HFFc6 (cell line): ENCODE measurements around the gene TGFBR2. TPM values are rescaled to one million over a fixed set of nuclear protein-coding genes. Genes with fewer than 3 reads are reported as not detected.

Source experiments
- DNase-seq: peaks from one replicate; pipeline ENCODE4 v3.0.0-alpha.2; 2018
- H3K27ac Mint-ChIP-seq: 2 replicates; pipeline ENCODE4 v1.8.0; 2020; ENCODE audit warnings: mild to moderate bottlenecking, mixed read lengths
- H3K27me3 Mint-ChIP-seq: 2 replicates; pipeline ENCODE4 v1.8.0; 2021; ENCODE audit warnings: mild to moderate bottlenecking, moderate library complexity, mixed read lengths; ENCODE audit not compliant: insufficient read depth
- H3K36me3 Mint-ChIP-seq: 2 replicates; pipeline ENCODE4 v1.8.0; 2021; ENCODE audit warnings: low read depth, mixed read lengths
- H3K4me1 Mint-ChIP-seq: 2 replicates; pipeline ENCODE4 v1.8.0; 2020; ENCODE audit warnings: low read depth, mixed read lengths
- H3K4me3 Mint-ChIP-seq: 2 replicates; pipeline ENCODE4 v1.8.0; 2020; ENCODE audit warnings: mild to moderate bottlenecking, moderate library complexity, mixed read lengths
- H3K9me3 Mint-ChIP-seq: 2 replicates; pipeline ENCODE4 v1.8.0; 2020; ENCODE audit warnings: mild to moderate bottlenecking, mixed read lengths
- CTCF ChIP-seq: fragments of 200-600 bp; sonication (generic); IDR thresholded peaks from 2 replicates; pipeline ENCODE4 v1.5.0; 2021; ENCODE audit warnings: antibody characterized with exemption, mild to moderate bottlenecking
- total RNA-seq, 6 experiments: library from RNA; stranded (reverse); fragmentation: NEBNext Ultra II Directional; extraction: Animal tissue kit (Norgen Biotek cat#: 25700); gene quantifications; 2 replicates in 1 of 6; 3 replicates in 5 of 6; pipeline ENCODE4 v1.2.3, GENCODE V29; 2021

Gene TGFBR2
- total RNA-seq, 6 experiments from 2014 or later, result 78.5 to 135 (median 118) TPM

- Mint-ChIP-seq H3K4me3 (no peak overlapping the region), H3K4me1 (no peaks in the 10 kb centered on the region), H3K27ac (no peak overlapping the region), H3K27me3 (no peaks in the 10 kb centered on the region; the same call in none of the 2 replicates), H3K36me3 (peaks cover 63% of the 10 kb centered on the region), H3K9me3 (peaks cover 10% of the 10 kb centered on the region)
- no peak for DNase-seq
- no peak for TF ChIP-seq CTCF
These were observed 93.5 kb downstream of the TGFBR2 start for GRCh38 chr3:30699927-30700326.

GRCh38 chr3:30700702-30701321 is 94.4 kb downstream of the TGFBR2 start:
- no peak for TF ChIP-seq CTCF
- H3K9me3 Mint-ChIP-seq, result peaks cover 10% of the 10 kb centered on the region
- no peak for DNase-seq
- H3K36me3 Mint-ChIP-seq, result peaks cover 54% of the 10 kb centered on the region
- H3K27me3 Mint-ChIP-seq, result no peaks in the 10 kb centered on the region; the same call in 1 of the 2 replicates
- H3K27ac Mint-ChIP-seq, result no peak overlapping the region
- H3K4me1 Mint-ChIP-seq, result no peaks in the 10 kb centered on the region
- H3K4me3 Mint-ChIP-seq, result no peak overlapping the region

GRCh38 chr3:30702038-30702827 is 95.8 kb downstream of the TGFBR2 start:
- no peak overlapping the region for H3K27ac Mint-ChIP-seq
- no peak for TF ChIP-seq CTCF
- peaks cover 10% of the 10 kb centered on the region for H3K9me3 Mint-ChIP-seq
- no peak overlapping the region for H3K4me3 Mint-ChIP-seq
- DNase-seq, result no peak
- no peaks in the 10 kb centered on the region for H3K4me1 Mint-ChIP-seq
- no peaks in the 10 kb centered on the region; the same call in 1 of the 2 replicates for H3K27me3 Mint-ChIP-seq
- H3K36me3 Mint-ChIP-seq, result peaks cover 55% of the 10 kb centered on the region

GRCh38 chr3:30702828-30703397 is 96.5 kb downstream of the TGFBR2 start:
- no peak for DNase-seq
- H3K9me3 Mint-ChIP-seq, result peaks cover 10% of the 10 kb centered on the region
- H3K27ac Mint-ChIP-seq, result no peak overlapping the region
- H3K4me3 Mint-ChIP-seq, result no peak overlapping the region
- no peaks in the 10 kb centered on the region for H3K4me1 Mint-ChIP-seq
- peaks cover 52% of the 10 kb centered on the region for H3K36me3 Mint-ChIP-seq
- no peak for TF ChIP-seq CTCF
- H3K27me3 Mint-ChIP-seq, result no peaks in the 10 kb centered on the region; the same call in 1 of the 2 replicates

- Mint-ChIP-seq H3K9me3 (peaks cover 10% of the 10 kb centered on the region), H3K4me1 (peaks cover 6% of the 10 kb centered on the region), H3K4me3 (no peak overlapping the region), H3K27ac (no peak overlapping the region), H3K27me3 (no peaks in the 10 kb centered on the region; the same call in 1 of the 2 replicates), H3K36me3 (peaks cover 46% of the 10 kb centered on the region)
- no peak for TF ChIP-seq CTCF
- no peak for DNase-seq
These were observed 98.8 kb downstream of the TGFBR2 start for GRCh38 chr3:30704931-30705890.
